Measurements from ENCODE around the gene PDGFD.

Gene PDGFD

DNA sequence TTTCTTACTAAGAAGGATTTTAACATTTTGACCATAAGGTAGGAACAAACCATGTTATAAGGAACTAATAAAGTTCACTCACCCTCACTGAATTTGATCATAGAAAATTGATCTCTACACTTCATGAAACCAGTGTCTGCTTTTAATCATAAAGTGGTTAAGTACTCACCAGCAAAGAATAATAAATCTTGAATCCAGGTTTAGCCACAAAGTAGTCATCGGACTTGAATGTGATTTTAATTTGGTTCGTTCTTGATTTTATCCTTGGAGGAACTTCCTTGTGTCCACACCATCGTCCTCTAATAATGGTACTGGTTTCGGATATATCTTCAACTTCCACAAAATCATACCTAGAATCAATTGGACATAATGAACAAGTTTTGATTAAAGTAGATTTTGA, 168.1 kb downstream of the PDGFD start:
- DNase-seq = no peak

GRCh38 chr11:103994518-103994917, 169.4 kb downstream of the PDGFD start:
- DNase-seq = no peak

GRCh38 chr11:103994094-103994493, 169.9 kb downstream of the PDGFD start:
- DNase-seq = no peak

DNA sequence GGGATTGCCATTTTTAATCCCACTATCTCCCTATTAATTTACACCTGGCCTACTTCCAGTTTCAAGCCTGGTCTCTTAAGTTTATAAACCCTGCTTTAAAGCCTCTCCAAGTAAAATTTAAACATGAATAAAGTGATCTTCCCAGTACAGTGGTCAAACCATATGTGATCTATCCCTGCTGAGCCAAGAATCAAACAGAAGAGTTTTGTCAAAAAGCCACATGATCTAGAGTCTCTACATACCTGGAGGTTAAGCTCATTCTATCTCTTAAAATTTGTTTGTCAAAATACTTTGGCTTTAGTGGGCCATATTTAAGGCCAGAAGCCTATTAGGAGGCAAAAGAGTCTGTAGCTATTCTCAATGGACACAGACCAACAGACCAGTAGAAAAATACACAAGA, 170.4 kb downstream of the PDGFD start:
- DNase-seq = no peak

GRCh38 chr11:103988595-103988969, 175.4 kb downstream of the PDGFD start:
- no peak for DNase-seq

GRCh38 chr11:103987629-103988594, 176.0 kb downstream of the PDGFD start:
- DNase-seq = no peak

DNA sequence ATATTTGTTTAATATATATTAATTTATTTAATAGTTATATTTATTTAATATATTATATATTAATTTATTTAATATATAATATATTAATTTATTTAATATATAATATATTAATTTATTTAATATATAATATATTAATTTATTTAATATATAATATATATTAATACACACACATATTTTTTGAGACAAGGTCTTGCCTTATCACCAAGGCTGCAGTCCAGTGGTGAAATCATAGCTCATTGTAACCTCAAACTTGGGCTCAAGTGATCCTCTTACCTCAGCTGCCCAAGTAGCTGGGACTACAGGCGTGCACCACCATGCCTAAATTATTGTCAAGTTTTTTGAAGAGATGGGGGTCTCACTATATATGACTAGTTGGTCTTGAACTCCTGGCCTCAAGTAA, 178.9 kb downstream of the PDGFD start:
- no peak for DNase-seq

GRCh38 chr11:103980108-103980507, 183.8 kb downstream of the PDGFD start:
- DNase-seq = no peak

GRCh38 chr11:103978616-103979595, 185.0 kb downstream of the PDGFD start:
- no peak for DNase-seq

- DNase-seq = no peak
Observed at GRCh38 chr11:103972013-103972412, 191.9 kb downstream of the PDGFD start.

- DNase-seq = no peak
Observed at GRCh38 chr11:103970701-103971249, 193.2 kb downstream of the PDGFD start.

GRCh38 chr11:103968685-103969084, 195.3 kb downstream of the PDGFD start:
- no peak for DNase-seq

DNA sequence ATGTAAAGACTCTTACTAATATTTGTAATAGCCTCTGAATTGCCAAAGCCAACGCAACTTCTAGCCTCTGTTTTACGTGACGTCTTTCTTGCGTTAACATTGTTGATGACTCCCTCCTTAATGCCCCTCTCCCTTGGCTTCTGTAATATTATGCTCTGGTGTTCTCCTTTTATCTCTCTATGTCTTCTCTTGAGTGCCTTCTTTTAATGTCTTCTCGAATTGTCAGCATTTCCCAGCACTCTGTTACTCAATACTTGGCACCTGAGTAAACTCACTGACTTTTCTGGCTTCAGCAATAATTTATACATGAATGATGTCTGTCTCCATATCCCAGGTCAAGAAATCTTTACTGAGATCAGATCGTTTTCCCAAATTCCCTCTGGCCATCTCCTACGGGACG, 196.0 kb downstream of the PDGFD start:
- DNase-seq = no peak

- DNase-seq = no peak
Observed at GRCh38 chr11:103964390-103964789, 199.6 kb downstream of the PDGFD start.

DNA sequence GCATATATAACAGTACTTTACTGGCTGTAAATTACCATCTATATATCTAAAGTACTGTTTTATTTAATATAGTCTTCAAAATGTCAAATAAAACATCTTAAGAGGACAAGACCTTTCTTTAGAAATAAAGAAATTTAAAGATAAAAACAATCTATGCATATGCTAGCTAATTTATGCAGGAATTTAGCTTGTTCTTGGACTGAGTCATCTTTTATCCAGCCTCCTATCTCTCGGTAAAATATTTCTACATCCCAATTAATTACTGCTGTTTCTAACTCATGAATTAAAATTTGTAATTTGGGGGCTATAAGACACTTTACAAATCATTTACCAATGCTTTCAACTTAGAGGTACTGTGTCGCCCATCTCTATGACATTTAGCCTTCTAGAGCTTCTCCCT, 200.3 kb downstream of the PDGFD start:
- DNase-seq = no peak

GRCh38 chr11:103961010-103961409, 202.9 kb downstream of the PDGFD start:
- DNase-seq = no peak

GRCh38 chr11:103960108-103960507, 203.8 kb downstream of the PDGFD start:
- DNase-seq = no peak

DNA sequence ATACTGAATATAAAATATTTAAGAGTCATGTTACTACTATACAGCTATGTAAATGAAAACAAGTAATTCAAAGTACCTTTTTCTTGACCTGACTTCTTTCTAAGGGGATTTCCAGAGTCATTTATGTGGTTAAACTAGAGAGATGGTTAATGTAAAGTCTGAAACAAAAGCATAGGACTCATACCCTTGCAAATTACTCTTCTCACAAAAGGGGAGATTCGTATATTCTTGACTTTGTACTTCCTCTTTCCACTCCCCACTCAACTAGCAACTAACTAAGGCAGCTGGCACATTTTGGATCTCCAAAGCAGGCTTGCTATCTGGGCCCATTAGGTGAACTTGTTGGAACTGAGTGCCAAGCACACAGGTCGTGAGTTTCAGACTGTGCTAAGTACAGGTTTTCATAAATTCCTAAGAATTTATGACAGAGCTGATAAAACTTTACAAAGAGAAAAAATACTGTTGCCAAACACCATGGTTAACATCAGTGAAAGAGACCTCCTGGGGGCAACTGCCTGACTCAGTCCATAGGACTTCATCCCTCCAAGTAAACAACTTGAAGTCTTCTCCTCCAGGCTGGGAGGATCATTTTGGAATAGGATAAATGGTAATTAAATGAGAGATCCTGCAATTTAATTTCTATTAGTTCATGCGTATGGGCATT, 204.5 kb downstream of the PDGFD start:
- DNase-seq = no peak

DNA sequence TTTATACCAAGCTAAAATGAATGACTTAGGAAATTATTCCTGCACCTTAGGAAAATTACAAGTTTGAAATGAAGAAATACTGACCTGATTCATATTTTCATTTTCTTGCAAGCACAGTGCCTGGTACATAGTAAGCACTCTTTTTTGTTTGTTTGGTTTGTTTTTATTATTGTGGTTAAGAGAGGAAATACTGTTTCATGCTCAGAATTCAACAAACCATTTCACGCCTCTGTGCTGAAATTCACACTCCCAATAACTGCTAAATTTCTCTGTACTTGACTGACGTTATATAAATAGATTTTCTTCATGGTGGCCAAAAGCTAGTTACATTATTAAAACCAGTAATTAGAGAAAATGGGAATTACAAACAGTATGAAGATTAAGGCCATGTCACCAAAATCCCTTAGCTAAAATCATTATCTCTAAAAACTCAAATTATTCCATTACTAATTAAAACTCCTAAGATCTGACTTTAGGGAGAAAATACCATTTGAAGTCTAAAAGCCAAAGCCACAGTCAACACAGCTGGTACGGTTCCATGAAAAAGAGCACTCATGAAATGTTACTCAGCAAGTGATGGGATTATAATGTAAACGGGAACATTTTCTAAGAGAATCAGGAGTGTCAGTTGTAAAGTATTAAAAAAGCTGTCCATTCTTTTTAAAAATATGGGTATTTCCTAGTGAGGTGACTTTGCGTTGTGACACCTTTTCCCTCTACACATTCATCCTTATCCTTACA, 205.3 kb downstream of the PDGFD start:
- no peak for DNase-seq

DNA sequence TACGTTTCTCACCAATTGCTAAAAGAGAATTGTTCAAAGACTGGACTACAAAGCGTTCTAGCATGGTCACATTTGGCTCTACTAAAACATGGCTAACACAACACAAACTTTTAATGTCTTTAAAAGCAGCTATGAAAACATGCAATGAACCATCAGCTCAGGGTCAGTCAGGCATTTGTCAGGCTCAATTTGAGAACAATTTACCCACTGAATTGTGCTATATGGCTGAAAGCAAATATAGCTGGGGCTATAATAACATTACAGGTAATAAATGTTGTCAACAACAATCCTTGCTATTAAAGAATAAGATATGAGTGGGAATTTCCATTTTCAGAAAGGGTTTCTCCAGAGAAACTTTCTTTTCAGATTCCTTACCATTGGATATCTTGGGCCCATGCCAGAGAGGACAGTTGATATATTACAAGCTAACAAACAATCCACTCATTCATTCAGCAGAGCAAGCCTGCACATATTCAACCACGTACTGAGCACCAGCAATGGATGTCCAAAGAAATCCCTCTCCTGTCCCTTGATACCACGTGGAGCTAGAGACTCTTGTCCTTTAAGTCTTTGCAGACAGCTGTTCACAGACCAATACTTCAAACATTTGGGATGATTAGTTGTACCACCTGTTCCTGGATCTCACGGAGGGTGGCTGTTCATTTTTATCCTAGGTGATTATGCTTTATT, 210.0 kb downstream of the PDGFD start:
- peak; percentile 22 for DNase-seq

DNA sequence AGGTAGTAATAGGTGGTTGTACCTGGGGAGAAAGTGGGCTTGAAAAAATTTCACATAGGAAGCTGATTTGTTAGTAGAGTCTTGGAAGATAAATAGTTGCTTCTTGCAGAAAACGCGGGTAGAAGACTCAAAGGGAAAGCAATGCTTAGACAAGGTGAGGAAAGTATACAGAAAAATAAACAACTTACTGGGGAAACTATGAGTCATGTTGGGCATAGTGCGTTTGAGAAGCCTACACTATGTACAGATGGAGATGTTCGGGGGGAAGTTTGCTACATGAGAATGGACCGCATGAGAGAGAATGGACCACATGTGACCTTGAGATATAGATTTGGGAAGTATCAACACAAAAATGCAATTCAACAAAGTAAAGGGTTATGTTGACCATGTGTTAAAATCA, 214.2 kb downstream of the PDGFD start:
- no peak for DNase-seq
